Fibroblast of gingiva (primary cell): Measurements from ENCODE around the gene NGDN.

Experiments used
- DNase-seq: peaks from one replicate; pipeline ENCODE4 v3.0.0-alpha.2; 2011; ENCODE audit warnings: low read depth

The NGDN gene

GRCh38 chr14:23523229-23524016 is 53.9 kb downstream of the NGDN start:
- no peak for DNase-seq

DNA sequence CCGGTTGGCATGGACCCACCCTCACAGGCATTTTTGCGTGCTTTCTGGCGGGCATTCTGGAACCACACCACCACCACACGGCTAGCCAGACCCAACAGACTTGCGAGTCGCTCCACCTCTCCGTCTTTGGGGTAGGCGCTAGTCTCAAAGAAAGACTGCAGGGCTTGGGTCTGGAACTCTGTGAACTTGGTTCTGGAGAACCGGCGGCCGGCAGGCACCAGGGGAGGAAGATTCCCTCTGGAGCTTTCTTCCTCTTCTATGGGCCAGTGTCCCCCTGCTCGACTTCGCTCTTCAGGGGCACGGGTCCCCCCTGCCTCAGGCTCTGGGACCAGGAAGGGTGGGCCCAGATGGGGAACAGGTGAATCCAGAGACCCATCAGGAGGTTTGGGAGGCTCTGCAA is 55.5 kb downstream of the NGDN start:
- no peak for DNase-seq

- DNase-seq: no peak
Observed at GRCh38 chr14:23525611-23526010, 56.1 kb downstream of the NGDN start.
